Adrenal gland (tissue), 12 donors: ENCODE data around the gene DET1. TPM values are rescaled to one million over a fixed set of nuclear protein-coding genes. Genes with fewer than 3 reads are reported as not detected.
"Not testable (repeated sequence)": the region's sequence is repeated elsewhere in the genome, so short reads cannot be mapped to it uniquely, and the experiment has no call there.

ENCODE experiments used
- DNase-seq, 7 donors: peaks; one replicate each; pipeline ENCODE4 v3.0.0-alpha.2; 2019 to 2020
- H3K27ac ChIP-seq, 5 donors: fragments of 200-600 bp; sonication (generic) in 4 of 5; 1 replicate in 3 of 5; 2 replicates in 2 of 5; pipeline versions ENCODE4 v1.5.1 to v1.8.0; 2016 to 2020; ENCODE audit warnings: mild to moderate bottlenecking in 1 of 5
- H3K27me3 ChIP-seq: fragments of 200-600 bp; 2 replicates; pipeline ENCODE4 v1.8.0; 2021
- H3K36me3 ChIP-seq, 2 donors: fragments of 200-600 bp; replicated peaks in 1 of 2; 1 replicate in 1 of 2; 2 replicates in 1 of 2; pipeline versions ENCODE4 v1.5.1 to v1.8.0; 2018 to 2022
- H3K4me1 ChIP-seq, 2 donors: fragments of 200-600 bp; replicated peaks in 1 of 2; 1 replicate in 1 of 2; 2 replicates in 1 of 2; pipeline versions ENCODE4 v1.5.1 to v1.8.0; 2018 to 2021
- H3K4me3 ChIP-seq, 4 donors: fragments of 200-600 bp; sonication (generic) in 3 of 4; one replicate each; pipeline ENCODE4 v1.5.1; 2016 to 2018
- H3K9me3 ChIP-seq, 3 donors: fragments of 200-600 bp; sonication (generic) in 1 of 3; replicated peaks in 1 of 3; 1 replicate in 2 of 3; 2 replicates in 1 of 3; pipeline versions ENCODE4 v1.5.1 to v1.8.0; 2016 to 2021
- CTCF ChIP-seq, 6 experiments: fragments of 450-650 bp in 4 of 6; fragments of 200-600 bp in 2 of 6; sonication (generic) in 1 of 6; IDR thresholded peaks; 1 replicate in 5 of 6; 2 replicates in 1 of 6; pipeline versions ENCODE4 v1.5.1 to v1.8.0; 2016 to 2021; ENCODE audit warnings: antibody characterized with exemption in 6 of 6, mild to moderate bottlenecking in 2 of 6, moderate library complexity in 1 of 6
- POLR2A ChIP-seq, 2 donors: fragments of 450-650 bp; IDR thresholded peaks; one replicate each; pipeline ENCODE4 v1.6.1; 2017; ENCODE audit warnings: antibody characterized with exemption in 2 of 2, mild to moderate bottlenecking in 2 of 2, moderate library complexity in 1 of 2
- WGBS, 4 donors: extraction: QIAGEN DNeasy Blood & Tissue Kit in 2 of 4; methylation state at CpG; one replicate each; pipeline versions ENCODE4 v1.1.5 to v1.1.7; 2013 to 2017; 5-methylcytosine and 5-hydroxymethylcytosine counted together
- intact Hi-C, 2 donors: fragments of 100-400 bp; cut with DNase I; formaldehyde crosslinking; loops; one replicate each; pipeline versions ENCODE4 v1.14.1 to v1.15.0; 2022 to 2023
- polyA plus RNA-seq, 3 donors: library from polyadenylated mRNA; stranded (reverse); fragments of 200-250 nt in 2 of 3; fragments of 350-450 nt in 1 of 3; fragmentation: Illumina TruSeq in 1 of 3; extraction: RNeasy Lipid Tissue Mini Kit (QIAGEN cat#74804) in 1 of 3; gene quantifications; one replicate each; pipeline ENCODE4 v1.2.3, GENCODE V29; 2013 to 2014
- total RNA-seq, 9 donors: library from RNA; depleted of rRNA in 4 of 9; stranded (reverse); fragments of >200 nt in 4 of 9; fragments of 120-200 nt in 1 of 9; fragmentation: NEBNext Ultra II Directional in 1 of 9; extraction: Animal tissue kit (Norgen Biotek cat#: 25700) in 1 of 9; gene quantifications; one replicate each; pipeline versions ENCODE4 v1.1.0 to v1.2.4, GENCODE V29; 2013 to 2023
- donor health status: healthy with polysubstance abuse.
- donor health status: Bipolar disorder and iron deficiency.
- donor health status: DM: yes; HTN: yes; CAD: no.
- donor health status: DM: no; HTN: no; CAD: no.
- donor health status: DM: no; HTN: no; CAD: no.
- donor health status: DM: yes; HTN: yes; CAD: no.

Gene DET1
- total and polyA plus RNA-seq, 12 donors, result 2.5 to 16.6 (median 9.7) TPM

- H3K36me3 ChIP-seq, result no peaks in the 10 kb centered on the region
- intact Hi-C loops, result loop anchor here in 1 of 2 donors (10.0 kb wide), 1 partner anchor 50 kb away; no protein-coding TSS in a partner anchor
- H3K9me3 ChIP-seq, result no peaks in the 10 kb centered on the region
- H3K27me3 ChIP-seq, result no peaks in the 10 kb centered on the region
- H3K4me3 ChIP-seq, result no peak overlapping the region
- WGBS, 4 donors, result 92 to 97% (median 95%) methylated on average over 3 of the region's 3 CpGs
- TF ChIP-seq CTCF (IDR thresholded peaks at IDR 0.05) (no peak), POLR2A (IDR thresholded peaks at IDR 0.05) (no peak)
- no peaks in the 10 kb centered on the region for H3K4me1 ChIP-seq
- H3K27ac ChIP-seq, result no peak overlapping the region
- DNase-seq, result no peak
Observed at GRCh38 chr15:88564741-88565140, 18.3 kb upstream of the DET1 start.

GRCh38 chr15:88563638-88564037 lies 17.2 kb upstream of the DET1 start:
- no peaks in the 10 kb centered on the region for H3K36me3 ChIP-seq
- DNase-seq, result peak in 2 of 7 donors; percentile 31 to 33
- H3K4me3 ChIP-seq, result no peak overlapping the region
- H3K27me3 ChIP-seq, result no peaks in the 10 kb centered on the region
- no peak overlapping the region for H3K27ac ChIP-seq
- no peaks in the 10 kb centered on the region for H3K9me3 ChIP-seq
- no peaks in the 10 kb centered on the region for H3K4me1 ChIP-seq
- WGBS, 4 donors, result 51 to 69% (median 56%) methylated on average over 5 of the region's 5 CpGs
- intact Hi-C loops, result loop anchor here in 1 of 2 donors (10.0 kb wide), 1 partner anchor 51 kb away; no protein-coding TSS in a partner anchor
- TF ChIP-seq POLR2A (IDR thresholded peaks at IDR 0.05), result no peak
- TF ChIP-seq CTCF (IDR thresholded peaks at IDR 0.05), result no peak

DNA sequence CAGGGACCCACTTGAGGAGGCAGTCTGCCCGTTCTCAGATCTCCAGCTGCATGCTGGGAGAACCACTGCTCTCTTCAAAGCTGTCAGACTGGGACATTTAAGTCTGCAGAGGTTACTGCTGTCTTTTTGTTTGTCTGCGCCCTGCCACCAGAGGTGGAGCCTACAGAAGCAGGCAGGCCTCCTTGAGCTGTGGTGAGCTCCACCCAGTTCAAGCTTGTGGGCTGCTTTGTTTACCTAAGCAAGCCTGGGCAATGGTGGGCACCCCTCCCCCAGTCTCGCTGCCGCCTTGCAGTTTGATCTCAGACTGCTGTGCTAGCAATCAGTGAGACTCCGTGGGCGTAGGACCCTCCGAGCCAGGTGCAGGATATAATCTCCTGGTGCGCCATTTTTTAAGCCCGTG lies 13.1 kb upstream of the DET1 start:
- H3K27ac ChIP-seq, DNase-seq, H3K4me3 ChIP-seq, H3K36me3 ChIP-seq, H3K9me3 ChIP-seq, intact Hi-C loops, H3K27me3 ChIP-seq, H3K4me1 ChIP-seq: not testable (repeated sequence)
- 88 to 92% (median 90%) methylated on average over 4 to 9 of the region's 9 CpGs for WGBS, 4 donors

GRCh38 chr15:88558026-88558425 lies 11.5 kb upstream of the DET1 start:
- H3K27me3 ChIP-seq, H3K4me1 ChIP-seq, H3K36me3 ChIP-seq, H3K9me3 ChIP-seq, intact Hi-C loops, DNase-seq, H3K27ac ChIP-seq, H3K4me3 ChIP-seq: not testable (repeated sequence)
- WGBS, 4 donors, result 75 to 94% (median 80%) methylated on average over 1 of the region's 1 CpG

GRCh38 chr15:88548009-88548408 lies 1.5 kb upstream of the DET1 start:
- intact Hi-C loops, H3K36me3 ChIP-seq, H3K27ac ChIP-seq, H3K27me3 ChIP-seq, H3K9me3 ChIP-seq, DNase-seq, H3K4me3 ChIP-seq: not testable (repeated sequence)
- H3K4me1 ChIP-seq, result peaks cover 6 to 12% of the 10 kb centered on the region in 2 donors
- 90 to 96% (median 93%) methylated on average over 1 of the region's 1 CpG for WGBS, 4 donors

DNA sequence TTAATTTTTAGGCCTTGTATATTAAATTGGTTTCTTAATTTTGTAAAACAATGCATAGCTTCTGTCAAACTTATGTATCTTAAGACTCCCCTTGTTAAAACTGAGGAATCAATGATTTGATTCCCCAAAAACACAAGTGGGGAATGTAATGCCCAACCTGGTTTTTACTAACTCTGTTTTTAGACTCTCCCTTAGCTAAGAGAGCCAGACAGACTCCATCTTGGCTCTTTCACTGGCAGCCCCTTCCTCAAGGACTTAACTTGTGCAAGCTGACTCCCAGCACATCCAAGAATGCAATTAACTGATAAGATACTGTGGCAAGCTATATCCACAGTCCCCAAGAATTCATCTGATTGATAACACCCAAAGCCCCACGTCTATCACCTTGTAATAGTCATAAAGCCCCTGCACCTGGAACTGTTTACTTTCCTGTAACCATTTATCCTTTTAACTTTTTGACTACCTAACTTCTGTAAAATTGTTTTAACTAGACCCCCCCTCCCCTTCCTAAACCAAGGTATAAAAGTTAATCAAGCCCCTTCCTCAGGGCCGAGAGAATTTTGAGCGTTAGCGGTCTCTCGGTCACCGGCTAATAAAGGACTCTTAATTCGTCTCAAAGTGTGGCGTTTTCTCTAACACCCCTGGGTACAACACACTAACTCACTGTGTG lies 768 bp downstream of the DET1 start:
- H3K27me3 ChIP-seq, DNase-seq, intact Hi-C loops, H3K9me3 ChIP-seq, H3K36me3 ChIP-seq: not testable (repeated sequence)
- Histone ChIP-seq H3K4me1 (peaks cover 6 to 18% of the 10 kb centered on the region in 2 donors), H3K4me3 (peak overlapping the region in 3 of 4 donors; percentile 21 to 99 (median 78)), H3K27ac (peak overlapping the region in 4 of 5 donors; percentile 59 to 95 (median 81))
- WGBS, 4 donors, result 4 to 8% (median 6%) methylated on average over 7 of the region's 8 CpGs
